ENCODE data around the gene CADM4. TPM values are rescaled to one million over a fixed set of nuclear protein-coding genes. Genes with fewer than 3 reads are reported as not detected.

The CADM4 gene
- total and polyA plus RNA-seq, 10 of the 15 experiments (the other 5 are each of a cell fraction or from before 2014, with no cell fraction given) = 0.04 to 0.12 (median 0.08) TPM; not detected in 5

DNA sequence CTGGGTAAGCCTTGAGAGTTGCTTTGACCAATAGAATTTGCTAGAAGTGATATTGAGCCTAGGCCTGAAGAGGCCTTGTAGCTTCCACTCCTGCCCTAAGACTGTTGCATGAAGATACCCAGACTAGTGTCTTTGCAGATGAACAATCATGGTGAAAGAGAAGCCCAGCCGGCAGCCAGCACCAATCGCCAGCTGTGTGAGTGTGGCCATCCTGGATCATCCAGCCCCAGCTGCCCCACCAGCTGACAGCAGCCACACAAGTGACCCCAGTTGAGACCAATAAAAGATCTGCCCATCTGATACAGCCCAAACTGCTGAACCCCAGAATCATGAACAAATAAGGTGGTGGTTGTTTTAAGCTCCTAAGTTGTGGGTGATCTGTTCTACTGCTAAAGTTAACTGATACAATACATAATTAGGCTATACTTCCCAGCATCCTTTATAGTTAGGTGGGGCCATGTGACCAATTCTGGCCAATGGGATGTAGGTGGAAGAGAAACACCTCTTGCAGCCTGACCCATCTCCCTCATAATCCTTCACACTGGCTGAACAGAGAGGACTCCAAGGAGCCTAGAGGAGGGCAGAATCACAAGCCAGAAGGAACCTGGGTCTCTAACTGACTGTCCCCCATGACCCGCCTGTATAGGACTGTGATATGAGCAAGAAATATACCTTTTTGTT, 10.9 kb downstream of the CADM4 start:
- Histone ChIP-seq H3K79me2 (ENCODE audit: control insufficient read depth, insufficient read depth, low read length) (no peaks in the 10 kb centered on the region), H2AFZ (ENCODE audit: control insufficient read depth, low read depth, low read length) (no peak overlapping the region), H3K27ac (ENCODE audit: control insufficient read depth, insufficient read depth) (no peak overlapping the region), H3K36me3 (ENCODE audit: control insufficient read depth in 2 of 2, insufficient read depth in 2 of 2, low read length in 1 of 2) (no peaks in the 10 kb centered on the region), H3K4me3 (no peak overlapping the region), H3K4me2 (ENCODE audit: control insufficient read depth, insufficient read depth) (no peak overlapping the region), H3K4me1 (ENCODE audit: control insufficient read depth, insufficient read depth, low read length) (no peaks in the 10 kb centered on the region), H3K27me3 (replicated peaks in 1 of 2; ENCODE audit: control insufficient read depth in 2 of 2, insufficient read depth in 2 of 2, low read length in 1 of 2) (no peaks in the 10 kb centered on the region), H3K9ac (ENCODE audit: control insufficient read depth, insufficient read depth, low read length) (no peak overlapping the region), H3K9me3 (replicated peaks; ENCODE audit: control insufficient read depth, insufficient read depth, low read length) (no peaks in the 10 kb centered on the region), H4K20me1 (ENCODE audit: control insufficient read depth, insufficient read depth) (no peaks in the 10 kb centered on the region)
- FAIRE-seq (no peak), DNase-seq (ENCODE audit: low read depth, low spot score) (no peak), ATAC-seq (no peak)
- ChIA-PET RAD21 (ENCODE audit: unreplicated experiment) (no interaction called here), CTCF (interaction anchor here (1.3 kb wide), 1 partner anchor 109 kb away, joined by 3 read pairs; no protein-coding TSS in a partner anchor), POLR2A (no interaction called here), SMC1A (ENCODE audit: uncharacterized antibody, unreplicated experiment) (interaction anchor here (0.6 to 1.2 kb wide), 2 partner anchors 33 to 125 kb away, joined by 3 read pairs; partner anchors contain the start of genes IRGQ and ZNF576)
- intact Hi-C loops (cut with micrococcal nuclease; ENCODE audit: unreplicated experiment) (no loop called here), in situ Hi-C loops (cut with MboI) (no loop called here)
- WGBS (ENCODE audit: insufficient coverage, insufficient replicate concordance, low lambda C conversion rate, missing lambda C conversion rate) = 69% methylated on average over 3 of the region's 3 CpGs
- TF ChIP-seq NFYB (IDR thresholded peaks at IDR 0.05; ENCODE audit: insufficient read depth, low read depth, low read length) (peak; percentile 92), USF2 (IDR thresholded peaks at IDR 0.05; ENCODE audit: borderline replicate concordance, low read depth, low read length) (peak; percentile 1; the same call in 1 of the 2 replicates), EGR1 (IDR thresholded peaks at IDR 0.05; ENCODE audit: borderline replicate concordance in 1 of 2, low read depth in 2 of 2, low read length in 2 of 2) (no peak)
- TF ChIP-seq, protein P1, sequence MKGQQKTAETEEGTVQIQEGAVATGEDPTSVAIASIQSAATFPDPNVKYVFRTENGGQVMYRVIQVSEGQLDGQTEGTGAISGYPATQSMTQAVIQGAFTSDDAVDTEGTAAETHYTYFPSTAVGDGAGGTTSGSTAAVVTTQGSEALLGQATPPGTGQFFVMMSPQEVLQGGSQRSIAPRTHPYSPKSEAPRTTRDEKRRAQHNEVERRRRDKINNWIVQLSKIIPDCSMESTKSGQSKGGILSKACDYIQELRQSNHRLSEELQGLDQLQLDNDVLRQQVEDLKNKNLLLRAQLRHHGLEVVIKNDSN (IDR thresholded peaks at IDR 0.05; ENCODE audit: borderline replicate concordance, extremely low read length, insufficient read depth, low read depth, low read length) = peak; percentile 54
- no TSS peak for BruUV-seq (replicated peaks)
